Ovary (tissue), 9 donors: ENCODE data around the gene LEKR1. TPM values are rescaled to one million over a fixed set of nuclear protein-coding genes. Genes with fewer than 3 reads are reported as not detected.

Source experiments
- DNase-seq, 5 donors: peaks; one replicate each; pipeline ENCODE4 v3.0.0-alpha.2; 2019 to 2020
- H3K27ac ChIP-seq, 2 donors: fragments of 200-600 bp; one replicate each; pipeline versions ENCODE4 v1.5.1 to v1.8.0; 2019 to 2022
- H3K27me3 ChIP-seq: fragments of 200-600 bp; one replicate; pipeline ENCODE4 v1.8.0; 2022
- H3K36me3 ChIP-seq: fragments of 200-600 bp; sonication (generic); one replicate; pipeline ENCODE4 v1.5.1; 2019
- H3K4me1 ChIP-seq: one replicate; pipeline ENCODE4 v1.8.1; 2013; ENCODE audit warnings: mild to moderate bottlenecking, moderate library complexity; ENCODE audit not compliant: insufficient read depth
- H3K4me3 ChIP-seq: fragments of 200-600 bp; sonication (generic); one replicate; pipeline ENCODE4 v1.5.1; 2017
- H3K9me3 ChIP-seq, 2 donors: fragments of 200-600 bp in 1 of 2; sonication (generic) in 1 of 2; one replicate each; pipeline versions ENCODE4 v1.5.1 to v1.8.1; 2013 to 2019; ENCODE audit warnings: mild to moderate bottlenecking in 1 of 2, moderate library complexity in 1 of 2
- EP300 ChIP-seq: sonication (generic); formaldehyde crosslinking; IDR thresholded peaks from one replicate; pipeline ENCODE4 v1.6.1; 2017; ENCODE audit warnings: antibody characterized with exemption
- POLR2A ChIP-seq: fragments of 450-650 bp; IDR thresholded peaks from one replicate; pipeline ENCODE4 v1.6.1; 2017; ENCODE audit warnings: antibody characterized with exemption, mild to moderate bottlenecking, moderate library complexity
- WGBS, 3 donors: extraction: QIAGEN DNeasy Blood & Tissue Kit in 1 of 3; methylation state at CpG; one replicate each; pipeline versions ENCODE4 v1.1.5 to v1.1.7; 2013 to 2017; 5-methylcytosine and 5-hydroxymethylcytosine counted together
- intact Hi-C, 4 donors: fragments of 100-400 bp; cut with DNase I; formaldehyde crosslinking; loops; one replicate each; pipeline versions ENCODE4 v1.11.0 to v1.15.1; 2022 to 2023
- polyA plus RNA-seq, 2 donors: library from polyadenylated mRNA; stranded (reverse); fragments of 200-250 nt in 1 of 2; fragments of 350-450 nt in 1 of 2; fragmentation: Illumina TruSeq in 1 of 2; extraction: RNeasy Lipid Tissue Mini Kit (QIAGEN cat#74804) in 1 of 2; gene quantifications; one replicate each; pipeline ENCODE4 v1.2.3, GENCODE V29; 2013 to 2014
- total RNA-seq, 7 donors: library from RNA; depleted of rRNA in 2 of 7; stranded (reverse); fragments of >200 nt in 2 of 7; fragmentation: NEBNext Ultra II Directional in 3 of 7; extraction: Animal tissue kit (Norgen Biotek cat#: 25700) in 3 of 7; gene quantifications; one replicate each; pipeline versions ENCODE4 v1.1.0 to v1.2.4, GENCODE V29; 2016 to 2023
- TF ChIP-seq, protein P1 (sequence below), 3 donors: fragments of 450-650 bp in 2 of 3; fragments of 200-600 bp in 1 of 3; IDR thresholded peaks; one replicate each; pipeline versions ENCODE4 v1.5.1 to v1.8.0; 2016 to 2022; ENCODE audit warnings: antibody characterized with exemption in 3 of 3, mild to moderate bottlenecking in 1 of 3
- donor health status: DM: no; HTN: no; CAD: no; lungs with moderate emphysema.
- donor health status: DM: no; HTN: no; CAD: no.
- donor health status: Bipolar disorder and iron deficiency.
- donor health status: DM: yes; HTN: yes; CAD: no.
- donor health status: DM: no; HTN: no; CAD: no.
- donor health status: DM: yes; HTN: yes; CAD: no.

Gene LEKR1
- total and polyA plus RNA-seq, 9 donors = 0.38 to 7.8 (median 2.4) TPM

DNA sequence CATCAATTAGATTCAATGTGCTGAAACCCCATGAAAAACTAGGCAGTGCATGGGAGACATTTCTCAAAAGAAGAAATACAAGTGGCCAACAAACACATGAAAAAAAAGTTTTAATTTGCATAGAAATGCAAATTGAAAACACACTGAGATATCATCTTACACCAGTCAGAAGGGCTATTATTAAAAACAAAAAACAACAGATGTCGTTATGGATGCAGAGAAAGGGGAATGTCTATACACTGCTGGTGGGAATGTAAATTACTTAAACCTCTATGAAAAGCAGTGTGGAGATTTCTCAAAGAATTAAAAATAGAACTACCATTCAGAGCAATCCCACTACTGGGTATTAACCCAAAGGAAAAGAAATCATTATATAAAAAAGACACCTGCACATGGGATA lies 235.1 kb downstream of the LEKR1 start:
- Histone ChIP-seq H3K27ac (no peak overlapping the region), H3K4me3 (no peak overlapping the region), H3K27me3 (no peaks in the 10 kb centered on the region), H3K9me3 (no peaks in the 10 kb centered on the region), H3K4me1 (no peaks in the 10 kb centered on the region), H3K36me3 (no peaks in the 10 kb centered on the region)
- no peak for TF ChIP-seq EP300
- TF ChIP-seq, protein P1, sequence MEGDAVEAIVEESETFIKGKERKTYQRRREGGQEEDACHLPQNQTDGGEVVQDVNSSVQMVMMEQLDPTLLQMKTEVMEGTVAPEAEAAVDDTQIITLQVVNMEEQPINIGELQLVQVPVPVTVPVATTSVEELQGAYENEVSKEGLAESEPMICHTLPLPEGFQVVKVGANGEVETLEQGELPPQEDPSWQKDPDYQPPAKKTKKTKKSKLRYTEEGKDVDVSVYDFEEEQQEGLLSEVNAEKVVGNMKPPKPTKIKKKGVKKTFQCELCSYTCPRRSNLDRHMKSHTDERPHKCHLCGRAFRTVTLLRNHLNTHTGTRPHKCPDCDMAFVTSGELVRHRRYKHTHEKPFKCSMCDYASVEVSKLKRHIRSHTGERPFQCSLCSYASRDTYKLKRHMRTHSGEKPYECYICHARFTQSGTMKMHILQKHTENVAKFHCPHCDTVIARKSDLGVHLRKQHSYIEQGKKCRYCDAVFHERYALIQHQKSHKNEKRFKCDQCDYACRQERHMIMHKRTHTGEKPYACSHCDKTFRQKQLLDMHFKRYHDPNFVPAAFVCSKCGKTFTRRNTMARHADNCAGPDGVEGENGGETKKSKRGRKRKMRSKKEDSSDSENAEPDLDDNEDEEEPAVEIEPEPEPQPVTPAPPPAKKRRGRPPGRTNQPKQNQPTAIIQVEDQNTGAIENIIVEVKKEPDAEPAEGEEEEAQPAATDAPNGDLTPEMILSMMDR (IDR thresholded peaks at IDR 0.05) = no peak
- TF ChIP-seq POLR2A = no peak
- WGBS, 3 donors = 14 to 53% (median 46%) methylated on average over 1 of the region's 1 CpG
- intact Hi-C loops = no loop called here
- DNase-seq = no peak

DNA sequence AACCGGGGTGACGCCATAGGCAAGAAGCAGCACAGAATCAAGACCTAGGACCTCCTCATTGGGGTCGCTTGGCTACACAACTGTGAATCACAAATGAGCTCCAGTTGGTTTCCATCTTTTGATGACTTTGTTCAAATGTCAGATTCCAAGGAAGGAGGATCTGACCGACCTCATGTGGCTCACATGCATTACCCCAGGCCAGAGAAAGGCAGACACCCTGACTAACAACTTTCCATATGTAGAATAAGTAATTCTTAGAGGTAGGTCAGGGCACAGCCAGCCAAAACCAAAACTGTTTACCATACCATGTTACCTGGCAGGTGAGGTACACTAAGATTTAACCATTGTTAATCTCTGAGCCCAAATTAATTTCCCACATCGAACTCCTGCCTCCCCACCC lies 237.3 kb downstream of the LEKR1 start:
- no peaks in the 10 kb centered on the region for H3K9me3 ChIP-seq
- no peaks in the 10 kb centered on the region for H3K27me3 ChIP-seq
- no peak overlapping the region for H3K27ac ChIP-seq
- no peak overlapping the region for H3K4me3 ChIP-seq
- no peaks in the 10 kb centered on the region for H3K4me1 ChIP-seq
- H3K36me3 ChIP-seq = no peaks in the 10 kb centered on the region
- no peak for DNase-seq
- 84 to 87% (median 86%) methylated on average over 5 of the region's 5 CpGs for whole genome bisulfite sequencing, 3 donors
- intact Hi-C loops = no loop called here
- no peak for TF ChIP-seq POLR2A

DNA sequence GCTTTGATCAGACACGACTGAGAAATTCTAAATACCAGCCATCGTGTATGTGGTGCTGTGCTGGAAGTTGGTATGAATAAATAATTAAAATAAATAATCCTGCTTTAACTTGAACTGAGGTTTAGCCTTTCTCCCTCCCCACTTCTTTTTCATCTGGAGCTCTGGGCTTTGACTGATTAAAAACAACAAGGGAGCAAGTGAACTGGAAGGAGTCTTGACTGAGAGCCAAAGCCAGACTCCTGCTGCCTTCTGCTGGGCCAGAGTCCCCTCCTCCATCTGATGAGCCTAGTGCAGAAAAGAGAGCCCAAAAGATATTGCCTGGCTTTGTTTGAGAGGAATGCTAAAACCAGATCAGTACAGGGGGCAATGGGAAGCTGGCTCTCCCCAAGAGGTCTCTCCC lies 237.8 kb downstream of the LEKR1 start:
- WGBS, 3 donors = 31 to 39% (median 37%) methylated on average over 2 of the region's 2 CpGs
- H3K4me3 ChIP-seq = no peak overlapping the region
- no peaks in the 10 kb centered on the region for H3K9me3 ChIP-seq
- DNase-seq = no peak
- H3K36me3 ChIP-seq = no peaks in the 10 kb centered on the region
- H3K27ac ChIP-seq = no peak overlapping the region
- no peak for TF ChIP-seq POLR2A
- no peak for TF ChIP-seq EP300
- TF ChIP-seq, protein P1 (IDR thresholded peaks at IDR 0.05) = no peak
- intact Hi-C loops = no loop called here
- no peaks in the 10 kb centered on the region for H3K27me3 ChIP-seq
- H3K4me1 ChIP-seq = no peaks in the 10 kb centered on the region

DNA sequence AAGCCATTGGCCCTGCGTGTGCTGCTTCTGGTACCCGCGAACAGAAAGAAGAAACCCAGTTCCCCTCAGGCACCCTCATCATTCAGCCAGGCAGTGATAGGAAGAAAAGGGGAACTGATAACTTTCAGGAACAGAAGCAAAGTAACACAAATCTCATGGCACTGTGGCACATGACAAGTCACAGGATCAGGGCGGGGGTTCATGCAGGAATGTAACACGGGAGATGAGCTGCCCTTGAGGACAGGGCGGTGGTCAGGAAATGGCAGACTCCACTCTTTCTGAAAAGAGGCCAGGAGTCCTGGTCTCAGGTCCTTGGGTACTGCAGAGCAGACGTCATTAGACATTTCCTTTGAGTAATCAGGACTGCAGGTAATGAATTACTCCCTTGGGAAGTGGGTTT lies 238.2 kb downstream of the LEKR1 start:
- no peaks in the 10 kb centered on the region for H3K27me3 ChIP-seq
- no peaks in the 10 kb centered on the region for H3K4me1 ChIP-seq
- 82 to 90% (median 84%) methylated on average over 7 of the region's 7 CpGs for WGBS, 3 donors
- no peak overlapping the region for H3K27ac ChIP-seq
- intact Hi-C loops = no loop called here
- no peaks in the 10 kb centered on the region for H3K9me3 ChIP-seq
- TF ChIP-seq, protein P1 (IDR thresholded peaks at IDR 0.05) = no peak
- TF ChIP-seq POLR2A = no peak
- no peak for TF ChIP-seq EP300
- no peak overlapping the region for H3K4me3 ChIP-seq
- DNase-seq = no peak
- H3K36me3 ChIP-seq = no peaks in the 10 kb centered on the region

DNA sequence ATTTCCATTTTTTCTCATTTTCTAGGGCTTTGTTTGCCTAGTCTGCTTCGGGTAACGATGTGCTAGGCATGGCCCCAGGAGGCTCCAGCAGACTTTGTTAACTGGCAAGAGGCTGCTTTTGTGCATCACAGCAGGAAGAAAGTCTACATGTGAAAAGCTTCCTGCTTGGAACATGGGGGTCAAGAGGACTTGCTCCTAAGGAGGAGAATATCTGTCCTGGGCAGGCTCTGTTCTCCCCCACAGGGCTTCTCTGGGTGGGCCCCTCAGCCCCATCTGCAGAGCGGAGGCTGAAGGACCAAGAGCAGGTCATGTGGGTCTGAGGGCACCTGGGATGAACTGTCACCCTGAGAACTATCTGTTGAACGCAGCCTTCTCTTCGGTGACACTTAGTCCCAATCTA lies 239.0 kb downstream of the LEKR1 start:
- H3K9me3 ChIP-seq = no peaks in the 10 kb centered on the region
- H3K27me3 ChIP-seq = no peaks in the 10 kb centered on the region
- no peak for DNase-seq
- H3K4me3 ChIP-seq = no peak overlapping the region
- WGBS, 3 donors = 89 to 96% (median 90%) methylated on average over 5 of the region's 5 CpGs
- H3K36me3 ChIP-seq = no peaks in the 10 kb centered on the region
- H3K4me1 ChIP-seq = no peaks in the 10 kb centered on the region
- intact Hi-C loops = no loop called here
- H3K27ac ChIP-seq = no peak overlapping the region
- TF ChIP-seq, protein P1 (IDR thresholded peaks at IDR 0.05) = no peak
- TF ChIP-seq EP300 = no peak
- no peak for TF ChIP-seq POLR2A
